ENCODE measurements around the gene WFIKKN2.

DNA sequence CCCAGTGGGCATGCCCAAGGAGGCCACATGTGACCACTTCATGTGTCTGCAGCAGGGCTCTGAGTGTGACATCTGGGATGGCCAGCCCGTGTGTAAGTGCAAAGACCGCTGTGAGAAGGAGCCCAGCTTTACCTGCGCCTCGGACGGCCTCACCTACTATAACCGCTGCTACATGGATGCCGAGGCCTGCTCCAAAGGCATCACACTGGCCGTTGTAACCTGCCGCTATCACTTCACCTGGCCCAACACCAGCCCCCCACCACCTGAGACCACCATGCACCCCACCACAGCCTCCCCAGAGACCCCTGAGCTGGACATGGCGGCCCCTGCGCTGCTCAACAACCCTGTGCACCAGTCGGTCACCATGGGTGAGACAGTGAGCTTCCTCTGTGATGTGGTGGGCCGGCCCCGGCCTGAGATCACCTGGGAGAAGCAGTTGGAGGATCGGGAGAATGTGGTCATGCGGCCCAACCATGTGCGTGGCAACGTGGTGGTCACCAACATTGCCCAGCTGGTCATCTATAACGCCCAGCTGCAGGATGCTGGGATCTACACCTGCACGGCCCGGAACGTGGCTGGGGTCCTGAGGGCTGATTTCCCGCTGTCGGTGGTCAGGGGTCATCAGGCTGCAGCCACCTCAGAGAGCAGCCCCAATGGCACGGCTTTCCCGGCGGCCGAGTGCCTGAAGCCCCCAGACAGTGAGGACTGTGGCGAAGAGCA is 4.4 kb downstream of the WFIKKN2 start:
- TF ChIP-seq CTCF (conservative IDR thresholded peaks at IDR 0.05; ENCODE audit: low read depth, low read length) (no peak), EZH2 (IDR thresholded peaks at IDR 0.05; ENCODE audit: borderline replicate concordance, low read depth, low read length, poor library complexity, severe bottlenecking) (no peak)
